Prostate gland (tissue), 2 donors: ENCODE results near the gene FAM83G.

Source experiments
- POLR2A ChIP-seq: fragments of 450-650 bp; IDR thresholded peaks from one replicate; pipeline ENCODE4 v1.6.1; 2016; ENCODE audit warnings: antibody characterized with exemption, mild to moderate bottlenecking
- POLR2AphosphoS5 ChIP-seq: sonication (generic); formaldehyde crosslinking; IDR thresholded peaks from one replicate; pipeline ENCODE4 v1.6.1; 2017; ENCODE audit warnings: antibody characterized with exemption
- TF ChIP-seq, protein P1 (sequence below), 4 experiments: fragments of 200-600 bp in 2 of 4; fragments of 450-650 bp in 2 of 4; sonication (generic) in 2 of 4; IDR thresholded peaks; 1 replicate in 3 of 4; 2 replicates in 1 of 4; pipeline ENCODE4 v1.5.1; 2016 to 2019; ENCODE audit warnings: antibody characterized with exemption in 4 of 4, mild to moderate bottlenecking in 2 of 4, moderate library complexity in 2 of 4

DNA sequence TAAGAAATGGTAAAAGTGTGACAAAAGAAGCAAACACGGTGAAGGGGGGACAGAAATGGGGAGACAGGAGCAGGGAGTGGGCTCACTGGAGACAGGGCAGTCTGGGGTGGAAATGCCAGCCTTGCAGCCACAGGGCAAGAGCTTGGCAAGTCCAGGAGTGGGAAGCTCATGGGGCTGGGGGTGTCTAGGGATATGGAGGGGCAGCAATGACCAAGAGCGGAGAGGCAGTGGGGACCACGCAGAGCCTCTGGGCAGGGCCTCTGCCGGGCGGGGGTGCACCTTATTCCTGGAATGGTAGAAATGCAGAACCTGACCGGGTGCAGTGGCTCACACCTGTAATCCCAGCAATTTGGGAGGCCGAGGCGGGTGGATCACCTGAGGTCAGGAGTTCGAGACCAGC lies 40.0 kb downstream of the FAM83G start:
- TF ChIP-seq, protein P1, sequence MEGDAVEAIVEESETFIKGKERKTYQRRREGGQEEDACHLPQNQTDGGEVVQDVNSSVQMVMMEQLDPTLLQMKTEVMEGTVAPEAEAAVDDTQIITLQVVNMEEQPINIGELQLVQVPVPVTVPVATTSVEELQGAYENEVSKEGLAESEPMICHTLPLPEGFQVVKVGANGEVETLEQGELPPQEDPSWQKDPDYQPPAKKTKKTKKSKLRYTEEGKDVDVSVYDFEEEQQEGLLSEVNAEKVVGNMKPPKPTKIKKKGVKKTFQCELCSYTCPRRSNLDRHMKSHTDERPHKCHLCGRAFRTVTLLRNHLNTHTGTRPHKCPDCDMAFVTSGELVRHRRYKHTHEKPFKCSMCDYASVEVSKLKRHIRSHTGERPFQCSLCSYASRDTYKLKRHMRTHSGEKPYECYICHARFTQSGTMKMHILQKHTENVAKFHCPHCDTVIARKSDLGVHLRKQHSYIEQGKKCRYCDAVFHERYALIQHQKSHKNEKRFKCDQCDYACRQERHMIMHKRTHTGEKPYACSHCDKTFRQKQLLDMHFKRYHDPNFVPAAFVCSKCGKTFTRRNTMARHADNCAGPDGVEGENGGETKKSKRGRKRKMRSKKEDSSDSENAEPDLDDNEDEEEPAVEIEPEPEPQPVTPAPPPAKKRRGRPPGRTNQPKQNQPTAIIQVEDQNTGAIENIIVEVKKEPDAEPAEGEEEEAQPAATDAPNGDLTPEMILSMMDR (IDR thresholded peaks at IDR 0.05), result no peak
- no peak for TF ChIP-seq POLR2AphosphoS5
- TF ChIP-seq POLR2A, result no peak
